Gastroesophageal sphincter (tissue), 3 donors: ENCODE data around the gene RPS6KC1.

Source experiments
- CTCF ChIP-seq, 4 experiments: fragments of 200-600 bp in 2 of 4; fragments of 450-650 bp in 2 of 4; sonication (generic) in 1 of 4; IDR thresholded peaks; one replicate each; pipeline ENCODE4 v1.5.1; 2017 to 2019; ENCODE audit warnings: antibody characterized with exemption in 4 of 4, mild to moderate bottlenecking in 2 of 4, moderate library complexity in 2 of 4
- EP300 ChIP-seq: sonication (generic); formaldehyde crosslinking; IDR thresholded peaks from one replicate; pipeline ENCODE4 v1.6.1; 2017; ENCODE audit warnings: antibody characterized with exemption, mild to moderate bottlenecking
- POLR2AphosphoS5 ChIP-seq: sonication (generic); formaldehyde crosslinking; IDR thresholded peaks from one replicate; pipeline ENCODE4 v1.6.1; 2017; ENCODE audit warnings: antibody characterized with exemption

- TF ChIP-seq POLR2AphosphoS5 (no peak), CTCF (IDR thresholded peaks at IDR 0.05) (no peak), EP300 (no peak)
These were observed 60.5 kb downstream of the RPS6KC1 start for GRCh38 chr1:213111502-213111901.
